ENCODE measurements around the gene ITGA2. TPM values are rescaled to one million over a fixed set of nuclear protein-coding genes. Genes with fewer than 3 reads are reported as not detected.

Gene ITGA2
- total RNA-seq, 1 donor from 2014 or later, result 0.07 TPM

- intact Hi-C loops (cut with micrococcal nuclease), result no loop called here
- peaks cover 4% of the 10 kb centered on the region for H3K4me1 Mint-ChIP-seq
- no peak overlapping the region for H3K4me3 Mint-ChIP-seq
- no peak for TF ChIP-seq CTCF (IDR thresholded peaks at IDR 0.05)
- POLR2A ChIA-PET, result no interaction called here
- no peak overlapping the region for H3K27ac Mint-ChIP-seq
- no peaks in the 10 kb centered on the region for H3K36me3 Mint-ChIP-seq (ENCODE audit: low read depth)
- CTCF ChIA-PET, result no interaction called here
- DNase-seq (no peak), ATAC-seq (ENCODE audit: low read depth) (no peak)
- H3K9me3 Mint-ChIP-seq, result no peaks in the 10 kb centered on the region
- no peaks in the 10 kb centered on the region for H3K27me3 Mint-ChIP-seq
These were observed 48.1 kb downstream of the ITGA2 start for GRCh38 chr5:53037141-53037859.

- H3K4me3 Mint-ChIP-seq, result no peak overlapping the region
- POLR2A ChIA-PET, result no interaction called here
These were observed 49.2 kb downstream of the ITGA2 start for GRCh38 chr5:53038196-53038847.

DNA sequence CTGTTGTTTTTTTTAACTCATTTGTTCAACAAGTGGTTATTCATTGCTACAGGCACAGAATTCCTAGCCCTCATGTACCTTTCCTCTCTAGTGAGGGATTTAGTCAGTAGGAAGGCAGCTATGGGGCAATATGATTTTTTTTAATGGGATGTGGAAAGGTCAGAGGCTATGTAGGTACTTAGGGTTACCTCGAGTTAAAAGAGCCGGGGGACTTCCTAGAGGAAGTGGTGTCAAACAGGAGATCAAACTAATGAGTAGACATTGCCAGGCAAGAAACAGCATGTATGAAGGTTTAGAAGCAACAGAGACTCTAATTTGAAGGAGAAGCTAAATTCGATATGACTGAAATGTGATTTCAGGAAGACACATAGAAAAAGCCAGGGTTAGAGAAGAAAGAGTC, 50.7 kb downstream of the ITGA2 start:
- H3K9me3 Mint-ChIP-seq, result no peaks in the 10 kb centered on the region
- DNase-seq, result no peak
- no peaks in the 10 kb centered on the region for H3K36me3 Mint-ChIP-seq (ENCODE audit: low read depth)
- ChIA-PET POLR2A (no interaction called here), CTCF (no interaction called here)
- peaks cover 4% of the 10 kb centered on the region for H3K4me1 Mint-ChIP-seq
- no peak for TF ChIP-seq CTCF (IDR thresholded peaks at IDR 0.05)
- intact Hi-C loops (cut with micrococcal nuclease), result no loop called here
- H3K27me3 Mint-ChIP-seq, result peaks cover 4% of the 10 kb centered on the region
- no peak overlapping the region for H3K4me3 Mint-ChIP-seq
- no peak overlapping the region for H3K27ac Mint-ChIP-seq
- no peak for ATAC-seq (ENCODE audit: low read depth)

More at GRCh38 chr5:53038196-53038847, 49.2 kb downstream of the ITGA2 start:
- CTCF ChIA-PET, result no interaction called here
- DNase-seq, result no peak
- ATAC-seq (ENCODE audit: low read depth), result no peak
- H3K9me3 Mint-ChIP-seq, result no peaks in the 10 kb centered on the region
- no peak overlapping the region for H3K27ac Mint-ChIP-seq
- intact Hi-C loops (cut with micrococcal nuclease), result no loop called here
- peaks cover 4% of the 10 kb centered on the region for H3K4me1 Mint-ChIP-seq
- TF ChIP-seq CTCF (IDR thresholded peaks at IDR 0.05), result no peak
- H3K36me3 Mint-ChIP-seq (ENCODE audit: low read depth), result no peaks in the 10 kb centered on the region
- peaks cover under 1% of the 10 kb centered on the region for H3K27me3 Mint-ChIP-seq

DNA sequence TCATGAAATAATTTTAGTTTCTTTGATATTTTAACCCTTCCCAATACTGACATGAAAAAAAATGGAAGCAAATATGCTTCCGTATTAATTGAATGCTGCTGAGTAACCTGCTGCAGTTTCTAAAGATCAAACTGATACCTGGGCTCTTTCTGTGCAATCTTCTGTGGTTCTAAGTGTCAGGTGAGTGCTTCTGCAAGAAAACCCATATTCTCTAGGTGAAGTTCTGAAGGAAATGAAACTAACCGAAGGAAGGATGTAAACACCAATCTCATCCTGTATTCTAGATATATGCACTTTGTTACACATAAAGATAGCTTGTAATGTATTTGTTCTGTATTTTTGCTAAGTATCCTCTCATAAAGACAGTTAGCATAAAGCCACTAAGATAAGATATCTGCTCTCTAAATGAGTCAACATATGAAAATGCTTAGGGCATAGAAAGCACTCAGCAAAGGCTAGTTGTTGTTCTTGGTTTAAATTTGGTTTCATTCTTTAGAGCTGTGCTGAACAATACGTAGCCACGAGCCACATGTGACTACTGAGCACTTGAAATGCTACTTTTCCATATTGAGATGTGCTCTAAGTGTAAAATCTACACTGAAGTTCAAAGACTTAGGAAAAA, 52.0 kb downstream of the ITGA2 start:
- POLR2A ChIA-PET, result no interaction called here
- intact Hi-C loops (cut with micrococcal nuclease), result no loop called here
- H3K4me1 Mint-ChIP-seq, result peaks cover 4% of the 10 kb centered on the region

More for the DNA sequence above, 52.0 kb downstream of the ITGA2 start:
- ATAC-seq (ENCODE audit: low read depth) (no peak), DNase-seq (no peak)
- H3K27me3 Mint-ChIP-seq, result peaks cover 4% of the 10 kb centered on the region
- TF ChIP-seq CTCF (IDR thresholded peaks at IDR 0.05), result no peak
- no peaks in the 10 kb centered on the region for H3K9me3 Mint-ChIP-seq
- H3K36me3 Mint-ChIP-seq (ENCODE audit: low read depth), result no peaks in the 10 kb centered on the region
- no peak overlapping the region for H3K4me3 Mint-ChIP-seq
- H3K27ac Mint-ChIP-seq, result no peak overlapping the region
- CTCF ChIA-PET, result interaction anchor here (0.8 kb wide), 1 partner anchor 15 kb away, joined by 3 read pairs; no protein-coding TSS in a partner anchor

Measured in activated B cell treated with CpG ODN at 0.5 μM for 24 hours (primary cell).